Panc1 (cell line): ENCODE results near the gene SIK2.

Source experiments
- CTCF ChIP-seq: fragments of 450-650 bp; IDR thresholded peaks from 2 replicates; pipeline ENCODE4 v1.5.1; 2017; ENCODE audit warnings: mild to moderate bottlenecking
- POLR2AphosphoS5 ChIP-seq: IDR thresholded peaks from 2 replicates; pipeline ENCODE4 v1.6.1; 2012; ENCODE audit warnings: mild to moderate bottlenecking, low read depth, low read length, moderate library complexity
- REST ChIP-seq, 2 experiments: IDR thresholded peaks; 2 replicates each; pipeline ENCODE4 v1.6.1; 2011 to 2012; ENCODE audit warnings: low read depth in 2 of 2, control low read depth in 1 of 2, low read length in 1 of 2, mild to moderate bottlenecking in 1 of 2, moderate library complexity in 1 of 2; ENCODE audit not compliant: insufficient read depth in 1 of 2
- SIN3A ChIP-seq: IDR thresholded peaks from 2 replicates; pipeline ENCODE4 v1.6.1; 2012; ENCODE audit warnings: low read depth, mild to moderate bottlenecking, low read length, moderate library complexity, borderline replicate concordance; ENCODE audit not compliant: insufficient read depth

- TF ChIP-seq CTCF, result peak; percentile 36; the same call in 1 of the 2 replicates
- TF ChIP-seq POLR2AphosphoS5, result no peak
- no peak for TF ChIP-seq SIN3A
- no peak for TF ChIP-seq REST (IDR thresholded peaks at IDR 0.05; ENCODE audit: insufficient read depth in 1 of 2, low read depth in 2 of 2, low read length in 1 of 2)
Observed at GRCh38 chr11:111762981-111763643, 160.9 kb downstream of the SIK2 start.
